Brain pericyte (primary cell): ENCODE measurements around the gene DOCK2.
A peak's percentile ranks its signal among the peaks of the same experiment; 100 is the strongest.

Experiments
- DNase-seq: peaks from one replicate; pipeline ENCODE4 v3.0.0-alpha.2; 2012; ENCODE audit warnings: low read depth, low spot score

Gene DOCK2

GRCh38 chr5:169904059-169904458, 267.0 kb downstream of the DOCK2 start:
- DNase-seq: no peak

- no peak for DNase-seq
Observed at GRCh38 chr5:169904508-169904907, 267.4 kb downstream of the DOCK2 start.

DNA sequence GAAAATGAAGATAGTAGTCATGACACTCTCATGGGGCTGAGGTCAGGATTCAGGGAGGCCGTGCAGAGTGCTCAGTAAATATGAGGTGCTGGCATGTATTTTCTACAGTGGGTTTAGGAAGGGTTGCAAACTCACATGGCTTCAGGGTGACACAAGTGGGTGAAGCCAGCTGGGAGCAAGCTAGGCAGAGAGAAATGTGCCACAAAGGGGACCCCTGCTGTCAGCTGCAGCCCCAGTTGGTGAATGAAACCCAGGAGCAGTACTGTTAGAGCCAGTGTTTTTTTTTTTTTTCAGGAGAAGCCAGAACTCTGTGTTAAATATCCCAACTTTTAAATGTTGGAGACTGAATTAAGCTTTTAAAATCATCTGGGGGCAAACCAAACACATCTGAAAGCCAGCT, 267.9 kb downstream of the DOCK2 start:
- no peak for DNase-seq

DNA sequence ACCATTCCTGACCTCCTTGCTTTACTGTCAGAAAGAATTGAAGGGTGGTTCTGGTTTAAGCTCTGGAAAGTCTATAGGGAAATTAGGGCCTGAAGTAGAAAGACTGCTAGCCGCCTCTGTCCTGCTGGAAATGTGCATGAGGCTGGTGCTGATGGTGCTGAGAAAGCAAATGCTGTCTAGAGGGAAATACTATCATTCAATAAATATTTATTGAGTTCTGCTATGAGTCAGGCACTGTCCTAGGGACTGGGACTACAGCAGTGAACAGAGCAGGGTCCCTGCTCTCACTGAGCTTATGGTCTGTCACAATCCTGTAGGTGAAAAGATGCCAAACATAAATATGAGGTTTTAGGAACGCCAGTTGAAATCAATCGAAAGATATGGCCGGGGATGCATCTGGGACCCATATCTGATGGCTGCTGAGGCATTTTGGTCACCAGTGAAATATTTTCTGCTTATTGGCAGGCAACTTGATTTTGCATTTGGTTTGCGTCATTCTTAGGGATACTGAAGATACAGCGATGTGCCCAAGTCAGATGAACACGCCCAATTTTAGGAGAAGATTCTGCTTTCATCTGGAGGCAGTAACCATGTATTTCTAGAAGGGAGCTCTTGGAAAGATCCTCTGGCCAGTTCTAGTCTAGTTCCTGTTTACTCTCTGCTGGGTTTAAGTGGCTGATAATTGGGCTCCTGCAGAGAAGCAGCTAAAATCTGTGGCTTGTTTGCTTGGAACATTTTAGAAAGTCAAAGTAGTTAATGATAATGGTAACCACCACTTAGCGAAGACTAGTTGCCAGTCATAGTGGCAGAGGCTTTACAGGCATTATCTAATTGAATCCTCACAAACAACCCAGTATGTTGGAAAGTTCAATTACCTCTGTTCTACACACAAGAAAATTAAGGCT, 269.9 kb downstream of the DOCK2 start:
- DNase-seq: no peak

DNA sequence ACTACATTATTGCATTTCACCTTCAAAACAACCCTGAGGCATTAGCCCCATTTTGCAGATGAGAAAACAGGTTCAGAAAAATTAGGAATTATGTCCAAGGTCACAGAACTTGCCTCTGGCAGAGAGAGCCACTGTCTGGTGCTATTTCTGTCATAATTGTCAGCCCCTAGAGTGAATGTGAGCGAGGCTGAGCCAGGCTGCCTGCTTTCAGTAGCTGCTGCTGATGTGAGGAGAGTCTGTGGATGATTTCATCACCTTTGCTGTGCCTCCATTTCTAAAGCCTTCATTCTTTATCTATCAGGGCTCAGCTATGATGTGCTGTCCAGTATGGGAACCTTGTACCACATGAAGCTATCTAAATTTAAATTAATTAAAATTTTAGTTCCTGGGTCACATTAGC, 271.8 kb downstream of the DOCK2 start:
- DNase-seq: no peak

GRCh38 chr5:169909945-169910344, 272.9 kb downstream of the DOCK2 start:
- no peak for DNase-seq

- DNase-seq: no peak
Observed at GRCh38 chr5:169910393-169910792, 273.3 kb downstream of the DOCK2 start.

DNA sequence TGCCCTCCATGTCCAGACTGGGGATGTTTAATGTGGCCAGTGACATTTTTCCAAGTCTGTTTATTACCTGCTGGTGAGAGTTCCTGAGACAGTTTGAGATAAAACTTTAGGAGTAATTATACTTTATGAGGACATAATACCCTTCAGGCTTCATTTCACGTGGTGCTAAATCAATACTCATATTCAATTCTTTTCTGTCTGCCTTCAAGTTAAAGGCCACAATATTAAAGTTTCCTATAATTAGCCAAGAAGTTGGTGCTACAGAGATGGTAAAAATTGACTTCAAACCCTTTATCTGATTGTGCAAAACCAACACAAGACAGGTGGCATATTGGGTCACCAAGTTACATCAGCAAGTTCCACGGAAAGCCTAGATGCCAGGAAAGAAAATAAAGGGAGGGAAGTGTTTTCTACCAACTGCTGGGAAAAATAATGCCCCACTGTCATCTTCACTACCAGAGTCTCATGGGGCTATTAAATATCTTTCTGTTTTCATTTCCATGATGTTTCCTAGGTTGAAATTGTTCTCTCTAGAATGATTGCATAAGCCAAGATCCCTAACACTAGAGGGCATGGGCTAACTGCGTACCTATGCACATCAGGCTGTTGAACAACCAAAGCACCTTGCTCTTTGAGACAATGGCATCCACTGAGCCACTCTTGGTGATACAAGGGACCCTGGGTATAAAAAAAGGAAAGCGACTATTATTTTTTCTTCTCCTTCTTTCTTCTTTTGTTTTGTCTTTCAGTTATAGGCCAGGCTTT, 274.6 kb downstream of the DOCK2 start:
- no peak for DNase-seq

- no peak for DNase-seq
Observed at GRCh38 chr5:169913479-169913878, 276.4 kb downstream of the DOCK2 start.

DNA sequence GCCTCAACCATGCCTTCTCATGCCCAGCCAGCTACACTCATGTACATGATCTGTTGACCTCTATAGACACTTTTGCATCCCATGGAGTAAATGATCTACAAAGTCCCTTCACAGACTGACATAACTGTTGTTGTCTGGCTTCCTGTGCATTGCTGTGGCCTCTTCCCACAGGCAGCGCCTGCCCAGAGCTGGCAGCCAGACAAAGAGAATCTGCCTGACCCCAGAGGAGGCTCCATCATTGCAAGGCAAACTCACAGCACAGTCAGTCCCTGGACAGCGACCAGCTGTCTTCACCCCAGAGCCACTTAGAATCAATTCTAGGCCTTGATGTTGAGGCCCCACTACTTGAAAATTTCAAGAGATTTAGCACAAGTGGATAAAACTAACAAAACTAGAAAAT, 277.7 kb downstream of the DOCK2 start:
- DNase-seq: peak; percentile 37

- no peak for DNase-seq
Observed at GRCh38 chr5:169917500-169917899, 280.4 kb downstream of the DOCK2 start.

DNA sequence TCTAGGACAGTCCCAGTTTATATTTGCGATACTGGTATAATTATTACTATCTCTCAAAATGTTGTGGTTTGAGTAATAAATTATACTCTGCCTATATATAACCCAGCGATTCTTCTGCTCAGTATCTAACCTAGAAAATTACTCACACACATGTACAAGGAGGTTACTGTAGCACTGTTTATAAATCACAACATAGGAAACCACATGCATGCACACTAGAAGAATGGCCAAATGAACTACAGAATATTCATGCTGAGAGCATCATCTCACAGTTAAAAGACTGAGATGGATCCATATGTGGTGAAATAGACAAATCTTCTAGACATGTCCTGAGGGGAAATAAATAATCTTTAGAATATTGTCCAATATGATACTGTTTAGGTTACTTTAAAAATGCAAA, 281.2 kb downstream of the DOCK2 start:
- no peak for DNase-seq

GRCh38 chr5:169920474-169920873, 283.4 kb downstream of the DOCK2 start:
- no peak for DNase-seq

DNA sequence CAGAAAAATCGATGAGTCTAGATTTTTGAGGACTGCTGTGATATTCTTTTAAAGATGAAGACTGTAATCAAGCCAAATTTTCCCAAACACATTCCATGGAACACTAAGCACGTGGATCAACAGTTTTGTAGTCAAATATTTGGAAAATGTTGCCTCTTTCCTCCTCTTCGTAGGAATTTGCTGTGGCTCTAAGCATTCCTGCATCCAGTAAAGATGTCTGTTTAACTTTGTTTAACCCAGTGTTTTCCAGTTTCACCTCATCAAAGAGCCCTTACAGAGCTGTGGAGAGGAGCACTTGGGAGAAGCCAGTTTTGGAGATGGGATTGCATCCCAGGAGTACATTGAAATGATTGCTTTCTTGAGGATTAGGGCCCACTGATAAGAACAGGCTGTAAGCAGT, 284.3 kb downstream of the DOCK2 start:
- no peak for DNase-seq

- no peak for DNase-seq
Observed at GRCh38 chr5:169921949-169922348, 284.9 kb downstream of the DOCK2 start.

DNA sequence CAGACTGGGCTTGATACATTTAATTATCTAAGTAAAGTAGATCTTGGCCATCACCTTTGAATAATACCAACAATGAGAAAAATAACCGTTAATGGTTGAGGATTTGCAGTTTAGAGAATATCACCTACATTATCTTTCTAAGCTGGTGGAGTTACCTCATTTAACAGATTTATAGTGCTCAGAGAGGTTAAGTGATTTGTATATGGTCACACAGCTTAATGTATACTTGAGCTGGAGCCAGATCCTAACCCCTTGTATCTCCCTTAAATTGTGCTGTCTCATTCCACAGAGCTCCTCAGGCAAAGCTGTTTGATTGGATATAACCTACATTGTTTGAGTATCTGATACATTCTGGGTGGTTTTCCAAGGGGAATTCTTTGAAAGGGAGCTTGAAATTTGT, 285.4 kb downstream of the DOCK2 start:
- no peak for DNase-seq

- DNase-seq: no peak
Observed at GRCh38 chr5:169923988-169924387, 286.9 kb downstream of the DOCK2 start.

- no peak for DNase-seq
Observed at GRCh38 chr5:169933127-169933526, 296.1 kb downstream of the DOCK2 start.

- DNase-seq: no peak
Observed at GRCh38 chr5:169933616-169934015, 296.5 kb downstream of the DOCK2 start.

DNA sequence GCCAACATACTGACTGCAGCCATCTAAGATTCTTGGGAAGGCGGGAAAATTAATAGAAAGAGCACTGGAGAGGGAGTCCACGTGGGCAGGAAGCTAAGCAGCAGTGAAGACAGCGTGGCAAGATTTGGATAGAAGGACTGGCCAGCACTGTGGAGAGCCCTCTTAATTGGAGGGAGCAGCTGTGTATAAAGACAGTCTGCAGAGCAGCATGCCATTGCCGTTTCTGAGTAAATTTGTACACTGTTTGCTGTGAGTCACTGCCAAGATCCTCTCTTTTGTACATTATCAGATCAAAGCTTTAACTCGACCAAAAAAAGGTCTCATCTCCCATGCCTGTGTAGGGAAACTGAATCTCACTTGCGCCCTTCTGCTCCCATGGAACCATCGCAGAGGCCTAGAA, 297.9 kb downstream of the DOCK2 start:
- DNase-seq: no peak

DNA sequence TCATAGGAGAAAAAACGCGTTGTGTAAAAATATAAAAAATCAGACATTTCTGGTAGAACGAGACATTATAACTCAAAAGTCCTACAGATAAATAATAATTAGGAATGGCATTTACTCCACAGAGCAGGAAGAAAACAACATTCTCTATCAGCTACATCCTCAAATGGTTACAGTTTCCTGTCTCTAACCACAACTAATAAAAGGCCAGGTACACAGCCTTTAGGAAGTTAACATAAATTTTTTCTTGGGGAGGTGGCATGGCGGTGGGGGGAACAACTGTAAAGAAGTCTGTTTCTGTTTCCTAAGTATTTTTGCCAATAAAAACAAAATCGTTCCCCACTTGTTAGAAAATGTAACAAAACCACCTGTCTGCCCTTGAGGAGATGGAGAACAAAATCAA, 298.7 kb downstream of the DOCK2 start:
- no peak for DNase-seq

- no peak for DNase-seq
Observed at GRCh38 chr5:169938439-169938838, 301.4 kb downstream of the DOCK2 start.

DNA sequence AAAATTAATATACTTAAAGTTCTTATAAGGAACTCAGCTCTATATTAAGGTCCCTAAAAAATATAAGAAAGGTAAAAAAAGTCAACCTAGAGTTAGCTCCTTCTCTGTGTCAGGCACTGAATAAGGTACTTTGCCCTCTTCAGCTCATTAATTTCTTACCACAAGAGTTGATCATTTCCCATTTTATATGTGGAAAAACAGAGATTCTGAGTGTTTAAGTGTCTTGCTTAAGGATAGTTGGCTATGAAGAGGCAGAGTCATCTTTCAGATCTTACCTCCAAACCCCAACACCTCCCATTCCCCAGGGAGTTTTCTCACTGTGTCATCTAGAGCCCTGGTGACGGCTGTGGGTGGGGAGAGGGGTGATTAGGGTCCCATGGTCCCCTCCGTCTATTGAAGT, 302.7 kb downstream of the DOCK2 start:
- no peak for DNase-seq
